Measurements from ENCODE around the gene GRIA4.

GRIA4 gene

DNA sequence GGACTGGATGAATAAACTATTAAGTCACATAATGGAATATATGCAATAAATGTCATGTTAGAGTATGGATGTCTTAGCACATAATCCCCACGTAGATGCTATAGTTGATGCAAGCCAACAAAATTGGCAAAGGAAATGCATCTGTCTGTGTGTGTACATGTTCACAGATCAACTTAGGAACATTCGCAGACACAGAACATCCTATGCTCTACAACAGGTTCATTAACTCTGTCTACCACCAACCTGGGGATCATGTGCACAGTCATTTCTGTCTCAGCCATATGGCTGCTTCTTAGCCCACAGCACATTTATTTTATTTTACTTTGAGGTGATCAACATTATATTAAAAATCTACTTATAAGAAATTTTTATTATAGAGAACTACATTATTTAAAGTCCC lies 407.2 kb downstream of the GRIA4 start:
- DNase-seq = no peak

DNA sequence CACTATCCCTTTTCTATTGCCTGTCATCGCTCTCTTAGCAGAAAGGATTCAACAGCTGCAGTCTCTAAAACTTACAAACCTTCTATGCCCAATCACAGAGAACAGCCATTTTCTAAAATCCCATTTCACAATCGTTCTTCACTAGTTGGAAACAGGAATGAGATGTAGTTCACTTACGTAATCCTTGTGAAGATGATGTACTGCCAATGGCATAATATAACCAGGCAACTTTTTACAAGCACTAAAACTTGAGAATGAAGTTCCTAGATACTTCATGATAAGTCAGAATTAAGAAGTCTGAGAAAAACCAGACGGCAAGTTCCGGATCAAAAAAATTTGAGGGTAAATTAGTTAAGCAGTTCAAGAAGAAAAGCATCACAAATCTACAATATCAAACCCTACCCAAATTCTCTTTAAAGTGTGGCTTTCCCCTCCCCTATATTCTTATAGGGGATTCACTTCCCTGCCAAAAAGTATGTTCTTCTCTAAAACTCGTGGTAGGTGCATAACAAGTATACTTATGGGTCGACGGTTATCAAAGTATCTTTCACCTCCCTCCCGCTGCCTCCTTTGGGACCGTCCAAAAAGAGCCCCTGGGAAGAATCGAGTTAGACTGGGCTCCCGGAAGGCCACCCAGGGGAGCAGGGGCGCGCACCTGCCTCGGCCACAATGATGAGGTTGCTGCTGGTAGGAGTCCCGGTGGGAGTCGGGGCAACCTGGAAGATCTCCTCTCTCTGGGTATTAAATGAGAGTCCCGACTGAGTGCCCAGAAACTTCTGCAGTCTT lies 411.5 kb downstream of the GRIA4 start:
- no peak for DNase-seq

DNA sequence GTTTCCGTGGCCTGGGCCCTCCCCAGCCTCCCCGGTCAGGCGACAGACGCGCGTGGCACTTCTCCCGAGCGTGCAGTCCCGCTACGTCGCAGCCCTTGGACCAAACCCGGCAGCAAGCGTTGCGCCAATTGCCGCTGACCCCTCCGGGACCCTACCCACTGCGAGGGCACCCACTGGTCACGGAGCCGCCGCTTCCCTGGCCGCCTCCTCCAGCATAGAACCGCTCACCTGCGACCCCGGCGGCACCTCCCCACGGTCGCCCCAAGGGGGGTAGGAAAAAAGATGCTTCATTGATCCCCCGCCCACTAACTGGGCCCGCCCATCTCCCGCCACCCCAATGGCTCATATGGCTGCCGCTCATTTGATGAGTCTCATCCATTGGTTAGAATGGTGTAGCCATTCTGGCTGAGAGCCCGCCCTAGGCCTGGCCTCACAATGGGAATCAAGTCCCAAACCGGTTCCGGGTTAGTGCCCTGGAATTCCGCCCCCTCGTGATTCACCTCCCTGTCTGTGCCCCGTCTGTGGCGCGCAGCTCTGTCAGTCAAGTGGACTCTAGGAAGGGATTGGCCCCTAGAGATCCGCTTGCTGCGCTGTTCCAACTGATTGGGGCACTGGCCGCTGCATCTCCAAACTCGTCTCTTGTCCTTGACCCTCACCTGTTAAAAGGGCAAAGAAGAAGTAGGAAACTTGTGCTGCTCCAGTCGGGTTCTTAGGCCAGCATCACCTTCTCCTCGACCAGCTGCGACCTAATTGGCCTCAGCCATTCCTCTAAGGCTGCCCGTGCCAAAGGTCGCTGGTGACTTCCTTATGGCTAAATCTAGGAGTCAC lies 412.3 kb downstream of the GRIA4 start, which contains the start of gene MSANTD4:
MSANTD4 (minus strand) TSS at position 274 of the 828 bp plus-strand sequence. CDS start 11,323 bp downstream, outside the sequence.
- DNase-seq = peak; percentile 95

DNA sequence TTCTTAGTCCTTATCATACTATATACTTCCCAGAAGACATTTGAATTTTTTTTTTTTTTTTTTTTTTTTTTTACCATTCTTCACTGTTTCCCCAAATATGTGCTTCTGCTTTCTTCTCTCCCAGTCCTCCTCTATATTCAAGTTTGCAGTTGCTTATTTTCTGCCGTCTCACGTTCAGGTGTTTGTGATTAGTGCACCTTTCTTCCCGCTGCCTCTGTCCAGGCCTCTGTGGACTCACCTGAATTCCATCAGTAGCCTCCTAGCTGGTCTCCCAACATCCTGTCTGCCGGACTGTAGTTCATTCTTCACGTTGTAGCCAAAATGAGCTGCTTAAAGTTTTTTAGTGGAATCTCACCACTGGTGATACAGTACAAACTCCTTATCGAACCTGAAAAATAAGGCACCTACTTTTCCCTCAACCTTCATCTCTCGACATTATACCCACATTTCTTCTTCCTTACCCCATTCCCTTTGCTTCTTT lies 413.0 kb downstream of the GRIA4 start:
- no peak for DNase-seq

DNA sequence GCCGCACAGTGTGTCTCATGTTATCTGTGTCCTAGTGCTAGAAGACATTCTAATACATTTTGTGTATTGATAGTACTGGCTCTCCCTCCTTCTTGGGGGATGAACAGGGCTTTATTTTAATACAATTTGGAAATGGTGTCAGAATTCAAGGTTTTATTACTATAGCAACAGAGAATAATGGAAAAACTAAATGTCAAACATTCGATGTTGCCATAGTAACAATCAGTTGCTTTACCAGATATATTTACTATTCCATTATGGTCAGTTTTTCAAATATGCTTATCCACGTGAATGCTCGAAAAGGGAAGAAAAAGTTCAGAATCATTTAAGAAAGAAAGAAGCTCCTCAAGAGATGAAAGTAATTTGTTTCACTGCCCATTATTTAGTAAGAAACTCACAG lies 420.7 kb downstream of the GRIA4 start:
- no peak for DNase-seq

DNA sequence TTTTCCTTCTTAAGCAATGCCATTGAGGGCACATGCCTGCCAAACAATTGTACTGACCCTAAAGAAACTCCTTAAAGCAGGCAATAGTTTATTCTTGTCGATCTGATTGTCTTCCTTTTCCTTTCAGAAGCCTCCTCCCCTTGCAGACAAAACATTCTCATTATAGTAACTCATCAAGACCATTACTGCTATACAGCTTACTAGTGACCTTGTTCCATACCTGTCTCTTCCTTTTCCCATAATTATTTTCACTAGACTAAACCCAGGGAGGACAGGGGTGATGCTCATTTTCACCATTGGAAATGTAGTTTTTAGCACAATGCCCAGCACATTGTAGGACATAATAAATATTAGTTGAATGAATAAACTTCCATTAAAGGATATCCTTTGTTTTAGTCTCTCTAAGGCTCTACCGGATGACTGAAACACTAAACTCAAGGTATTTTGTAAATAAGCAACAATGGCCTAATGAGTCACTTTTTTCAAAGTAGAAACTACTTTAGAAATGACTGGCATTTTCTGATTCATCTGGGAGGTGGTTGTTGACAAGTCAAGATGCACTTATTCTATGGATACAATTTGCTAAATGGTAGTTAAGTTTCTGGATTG lies 421.4 kb downstream of the GRIA4 start:
- DNase-seq = no peak
